Measurements from ENCODE around the gene ZMIZ1.

The ZMIZ1 gene

DNA sequence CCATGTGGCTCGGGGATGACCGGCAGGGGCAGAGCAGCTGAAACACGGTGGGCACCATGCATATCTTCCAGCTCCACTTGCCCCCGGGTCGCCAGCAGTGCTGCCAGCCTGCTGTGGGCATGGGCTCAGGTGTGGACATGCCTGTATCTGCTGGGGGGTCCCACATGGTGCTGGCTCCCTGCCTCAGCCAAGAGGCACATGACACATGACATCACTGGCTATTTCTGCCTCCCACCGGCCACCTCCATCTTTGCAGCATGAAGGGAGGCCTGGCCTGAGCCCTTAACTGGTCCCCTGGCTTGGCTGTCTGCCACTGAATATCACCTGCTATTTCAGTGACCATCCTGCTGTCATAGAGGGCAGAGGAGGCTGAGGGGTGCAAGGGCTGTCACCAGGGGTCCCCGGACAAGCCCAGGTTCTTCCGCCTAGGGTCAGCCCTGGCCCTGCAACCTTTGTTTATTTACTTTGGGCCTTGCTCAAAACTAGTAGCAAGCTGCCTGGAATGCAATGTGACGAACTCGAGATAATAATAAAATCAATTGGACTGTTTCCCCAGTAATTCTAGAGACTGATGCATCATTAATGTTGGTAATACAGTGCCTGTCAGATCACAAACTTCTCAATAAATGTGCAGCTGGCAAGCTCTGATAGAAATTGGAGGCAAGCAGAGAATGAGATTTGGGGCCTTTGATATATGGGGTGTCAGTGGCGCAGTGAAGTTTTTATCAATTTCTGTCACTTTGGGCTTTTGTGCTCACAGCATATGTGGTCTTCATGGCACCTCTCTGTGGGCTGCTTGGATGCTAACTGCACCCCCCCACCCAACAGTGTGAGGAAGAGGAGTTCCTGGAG is 28.5 kb downstream of the ZMIZ1 start:
- no peak for DNase-seq (ENCODE audit: low read depth)

DNA sequence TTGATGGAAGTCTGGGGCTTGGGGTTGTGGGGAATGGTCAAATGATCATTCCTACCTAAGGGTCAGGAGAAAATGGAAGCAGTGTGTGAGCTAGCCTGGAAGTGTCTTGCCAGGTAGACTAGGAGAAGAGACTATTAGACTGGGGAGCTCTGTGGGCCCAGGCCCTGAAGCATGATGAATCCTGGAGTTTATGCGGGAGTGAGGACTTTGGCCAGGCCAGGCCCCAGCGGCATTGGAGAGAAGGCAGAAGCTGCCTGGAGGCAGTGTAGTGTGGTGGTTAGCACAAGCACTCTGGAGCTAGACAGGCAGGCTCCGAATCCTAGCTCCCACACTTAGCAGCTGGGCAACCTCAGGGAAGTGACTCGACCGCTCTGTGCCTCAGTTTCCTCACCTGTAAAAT is 29.3 kb downstream of the ZMIZ1 start:
- no peak for DNase-seq (ENCODE audit: low read depth)

DNA sequence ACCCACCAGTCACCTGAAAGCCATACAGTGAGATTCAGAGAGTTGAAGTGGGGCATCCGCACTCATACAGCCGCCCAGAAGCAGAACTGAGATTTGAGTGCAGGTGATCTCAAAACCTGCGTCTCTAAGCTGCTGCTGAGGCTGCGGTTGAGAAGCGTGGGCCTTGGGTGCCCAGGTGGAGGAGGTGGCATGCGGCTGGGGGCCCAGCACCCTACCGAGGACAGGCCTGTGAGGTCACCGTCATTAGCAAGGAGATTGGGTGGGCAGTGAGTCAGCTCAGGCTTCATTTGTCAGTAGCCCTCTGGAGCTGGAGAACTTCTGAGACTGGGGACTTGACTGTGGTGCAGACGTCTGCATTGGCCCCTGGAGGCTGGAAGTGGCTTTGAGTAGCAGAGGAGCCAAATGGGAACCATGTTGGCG is 29.8 kb downstream of the ZMIZ1 start:
- no peak for DNase-seq (ENCODE audit: low read depth)

DNA sequence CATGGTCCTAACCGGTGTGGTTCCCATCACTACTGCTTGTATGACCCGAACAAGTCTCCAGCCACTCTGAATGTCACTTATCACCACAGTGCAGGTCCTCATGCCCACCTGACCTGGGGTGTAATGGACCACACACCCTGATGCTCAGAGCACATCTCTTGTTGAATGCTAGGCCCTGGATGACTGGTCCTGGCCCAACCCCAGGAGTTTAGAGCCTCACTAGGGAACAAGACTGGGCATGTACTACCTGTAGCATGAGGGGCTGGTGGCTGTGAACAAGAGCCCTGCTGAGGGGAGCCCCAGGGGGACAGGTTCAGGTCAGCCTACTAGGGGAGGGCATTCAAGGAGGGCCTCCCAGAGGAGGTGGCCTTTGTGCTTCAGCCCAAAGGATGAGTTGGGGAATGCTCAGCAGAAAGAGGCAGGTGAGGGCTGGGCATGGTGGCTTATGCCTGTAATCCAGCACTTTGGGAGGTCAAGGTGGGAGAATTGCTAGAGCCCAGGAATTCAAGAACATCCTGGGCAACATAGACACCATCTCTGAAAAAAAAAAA is 31.2 kb downstream of the ZMIZ1 start:
- DNase-seq (ENCODE audit: low read depth) = no peak

DNA sequence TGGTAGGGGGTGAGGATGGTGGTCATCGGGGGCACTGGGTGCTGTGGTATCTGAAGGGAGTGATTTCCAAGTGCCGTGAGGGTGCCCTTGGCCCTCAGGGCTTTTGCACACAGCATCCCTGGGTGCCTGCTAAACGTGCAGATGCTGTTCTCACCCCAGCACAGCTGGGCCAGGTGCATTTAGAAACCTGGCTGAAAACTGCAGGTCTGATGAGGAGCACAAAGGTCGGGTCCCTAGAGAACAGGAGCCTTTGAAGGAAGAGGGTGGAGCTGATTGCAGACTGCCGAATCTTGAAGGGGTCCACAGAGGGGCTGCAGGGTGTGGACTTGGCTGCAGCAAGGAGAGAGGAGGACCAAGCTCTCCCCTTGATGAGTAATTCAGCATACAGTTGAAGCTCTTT is 32.0 kb downstream of the ZMIZ1 start:
- DNase-seq (ENCODE audit: low read depth) = no peak

DNA sequence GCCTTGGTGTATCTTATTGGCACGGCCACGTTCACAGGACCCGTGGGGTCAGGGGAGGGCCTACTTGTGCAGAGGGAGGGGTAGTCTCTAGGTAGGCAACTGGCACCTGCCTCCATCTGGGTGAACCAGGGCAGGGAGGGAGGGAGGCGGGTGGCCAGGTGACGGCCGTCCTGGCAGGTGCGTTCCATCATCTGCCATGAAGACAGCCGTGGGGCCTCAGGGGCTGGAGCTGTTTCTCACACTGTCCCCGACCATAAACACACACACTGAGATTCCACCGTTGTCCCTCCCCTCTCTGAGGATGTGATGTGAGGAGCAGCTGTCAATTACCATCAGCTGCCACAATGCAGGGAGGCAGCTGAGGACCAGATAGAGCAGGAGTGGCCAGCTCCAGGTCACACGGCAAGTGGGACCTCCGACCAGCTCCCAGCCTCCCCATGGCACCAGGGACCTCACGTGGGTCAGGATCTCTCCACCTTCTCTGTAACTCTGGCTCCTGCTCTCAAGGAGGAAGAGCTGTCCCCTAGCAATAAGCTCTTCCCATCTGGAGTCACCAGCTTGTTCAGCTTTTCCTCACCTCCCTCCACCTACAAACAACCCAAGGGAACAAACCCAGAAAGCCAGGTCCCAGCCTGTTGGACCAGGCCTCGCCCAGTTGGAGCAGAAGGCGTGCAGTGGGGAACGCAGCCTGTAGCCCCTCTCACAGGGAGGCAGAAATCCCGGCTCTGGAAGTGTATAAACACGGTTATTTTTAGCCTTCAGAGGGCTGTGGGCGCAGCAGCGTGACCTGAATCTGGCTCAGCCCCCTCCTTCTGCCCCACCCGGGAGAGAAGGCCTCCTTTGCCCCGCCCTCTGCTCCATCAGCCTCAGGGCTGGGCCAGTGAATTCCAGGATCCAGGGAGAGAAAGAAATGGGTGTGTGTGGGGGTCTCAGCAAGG is 33.1 kb downstream of the ZMIZ1 start:
- no peak for DNase-seq (ENCODE audit: low read depth)

DNA sequence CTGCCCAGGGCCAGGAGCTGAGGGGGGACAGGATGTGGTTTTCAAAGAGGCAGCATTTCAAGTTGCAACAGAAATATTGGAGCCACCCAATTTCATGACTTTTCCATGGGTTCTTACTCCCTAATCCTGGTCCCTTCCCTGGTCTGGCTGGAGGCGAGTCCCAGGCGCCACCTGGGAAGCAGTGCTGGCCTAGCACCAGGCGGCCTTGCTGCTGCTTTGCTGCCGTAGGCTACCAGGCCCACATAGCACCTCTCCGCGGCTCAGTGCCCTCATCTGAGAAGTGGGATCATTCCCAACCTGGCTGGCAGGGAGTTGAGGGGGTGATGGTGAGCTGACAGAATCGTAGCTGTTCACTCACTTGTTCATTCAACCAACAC is 33.7 kb downstream of the ZMIZ1 start:
- no peak for DNase-seq (ENCODE audit: low read depth)

DNA sequence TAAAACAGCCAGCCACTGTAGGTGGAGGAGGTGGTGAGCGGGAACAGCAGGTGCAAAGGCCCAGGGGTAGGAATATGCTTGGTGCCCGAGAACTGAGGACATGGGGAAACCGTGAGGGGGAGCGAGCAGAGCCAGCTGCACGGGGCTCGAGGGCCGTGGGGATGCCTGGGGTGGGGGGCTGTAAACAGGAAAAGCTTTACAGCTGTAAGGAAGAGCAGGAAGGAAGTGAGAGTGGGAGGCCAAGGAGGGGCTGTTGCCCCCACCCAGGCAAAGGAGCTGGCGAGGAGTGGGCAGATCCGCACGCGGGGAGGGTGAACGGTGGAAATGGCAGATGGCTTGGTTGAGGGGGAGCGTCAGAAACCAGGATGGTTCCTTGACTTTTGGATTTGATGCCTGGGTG is 34.4 kb downstream of the ZMIZ1 start:
- DNase-seq (ENCODE audit: low read depth) = no peak

DNA sequence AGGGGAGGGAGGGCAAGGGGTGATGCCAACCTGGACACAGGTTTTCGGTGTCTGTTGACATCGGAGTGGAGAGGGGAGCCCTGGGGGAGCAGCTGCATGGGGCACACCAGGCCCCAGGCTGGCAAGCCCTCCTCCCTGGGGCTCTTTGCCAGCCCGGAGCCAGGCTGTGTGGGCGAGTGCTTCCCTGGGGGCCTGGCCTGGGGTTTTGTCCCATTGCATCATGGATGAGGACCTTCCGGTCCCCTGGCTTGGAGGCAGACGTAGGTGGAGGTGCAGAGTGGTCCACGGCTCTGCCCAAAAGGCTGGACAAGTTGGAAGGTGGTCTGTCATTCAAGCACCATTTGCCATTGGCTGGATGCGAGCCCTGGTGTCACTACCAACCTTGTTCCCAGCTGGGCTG is 34.8 kb downstream of the ZMIZ1 start:
- DNase-seq (ENCODE audit: low read depth) = no peak

DNA sequence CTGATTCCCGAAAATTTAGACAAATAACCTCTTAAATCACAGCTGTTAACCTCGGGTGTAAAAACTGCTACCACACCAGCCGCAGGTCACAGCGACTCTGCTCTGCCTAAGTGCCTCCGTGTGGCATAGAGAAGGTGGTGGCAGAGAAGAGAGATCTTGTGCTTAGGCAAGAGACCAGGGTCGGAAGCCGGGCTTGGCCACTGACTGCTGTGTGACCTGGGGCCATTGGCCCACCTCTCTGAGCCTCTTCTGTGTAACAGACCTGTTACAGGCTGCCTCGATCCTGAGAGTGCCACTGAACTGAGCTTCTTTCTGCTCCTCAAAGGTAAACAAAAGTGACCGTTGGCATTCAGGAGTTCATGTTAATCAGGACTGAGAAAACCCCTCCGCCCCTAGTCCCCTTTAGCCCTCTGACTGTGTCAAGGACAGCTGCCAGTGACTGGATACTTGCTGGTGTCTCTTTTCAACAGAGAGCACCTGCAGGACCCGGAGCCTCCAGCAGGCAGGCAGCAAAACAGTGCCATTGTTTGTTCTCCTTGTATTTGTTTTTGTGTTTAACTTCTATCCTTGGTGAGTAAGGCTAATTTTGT is 36.5 kb downstream of the ZMIZ1 start:
- no peak for DNase-seq (ENCODE audit: low read depth)

DNA sequence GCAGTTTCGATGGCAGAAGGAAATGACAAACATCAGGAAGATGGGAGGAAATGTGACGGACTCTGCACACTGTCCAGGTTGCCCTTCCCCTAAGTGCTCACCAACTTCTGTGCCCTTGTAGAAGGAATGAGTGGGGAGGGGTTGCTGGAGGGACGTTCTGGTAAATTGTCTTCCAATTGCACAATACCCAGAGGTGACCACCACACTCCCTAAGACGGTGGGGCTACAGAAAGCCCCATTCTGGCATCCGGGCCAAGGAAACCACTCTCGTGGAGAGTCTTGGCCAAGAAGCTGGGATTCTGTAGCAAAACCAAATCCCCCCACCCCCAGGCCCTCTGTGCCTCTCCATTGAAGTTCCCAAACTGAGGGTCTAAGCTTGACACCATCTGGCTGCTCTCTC is 37.1 kb downstream of the ZMIZ1 start:
- DNase-seq (ENCODE audit: low read depth) = no peak

DNA sequence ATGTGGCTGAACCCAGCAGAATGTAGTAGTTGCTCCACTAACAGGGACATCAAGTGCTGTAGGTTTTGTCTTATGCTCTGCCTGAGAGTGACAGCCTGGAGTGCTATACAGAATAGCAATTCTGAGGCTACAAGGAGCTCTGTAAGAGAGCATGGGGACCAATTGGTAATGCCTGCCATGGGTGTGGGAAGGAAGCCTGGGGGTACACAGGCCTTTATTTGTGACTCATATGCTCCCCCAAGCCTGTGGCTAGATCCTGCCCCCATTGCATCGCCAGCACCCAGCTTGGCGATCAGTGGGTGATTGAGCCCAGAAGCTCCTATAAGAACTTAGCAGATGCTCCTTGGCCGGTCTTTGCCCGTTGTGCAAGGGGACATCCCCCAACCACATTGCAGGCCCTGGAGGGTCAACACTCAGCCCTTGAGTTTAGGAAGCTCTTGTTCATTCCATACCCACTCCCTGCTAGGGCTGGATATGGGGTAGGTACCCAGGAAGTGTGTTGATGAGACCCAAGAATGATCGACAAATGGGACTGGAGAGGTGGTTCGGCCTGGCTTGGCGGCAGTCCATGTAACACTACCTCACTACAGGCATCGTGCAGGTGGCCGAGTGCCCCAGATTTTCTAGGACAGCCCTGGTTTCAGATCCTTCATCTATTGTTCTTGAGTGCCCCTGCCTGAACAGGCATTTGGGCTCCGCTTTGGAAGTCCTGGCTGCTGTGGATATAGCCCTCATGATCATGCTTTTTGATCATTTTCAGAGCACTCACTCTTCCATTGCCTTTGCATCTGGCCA is 37.7 kb downstream of the ZMIZ1 start:
- DNase-seq (ENCODE audit: low read depth) = no peak

DNA sequence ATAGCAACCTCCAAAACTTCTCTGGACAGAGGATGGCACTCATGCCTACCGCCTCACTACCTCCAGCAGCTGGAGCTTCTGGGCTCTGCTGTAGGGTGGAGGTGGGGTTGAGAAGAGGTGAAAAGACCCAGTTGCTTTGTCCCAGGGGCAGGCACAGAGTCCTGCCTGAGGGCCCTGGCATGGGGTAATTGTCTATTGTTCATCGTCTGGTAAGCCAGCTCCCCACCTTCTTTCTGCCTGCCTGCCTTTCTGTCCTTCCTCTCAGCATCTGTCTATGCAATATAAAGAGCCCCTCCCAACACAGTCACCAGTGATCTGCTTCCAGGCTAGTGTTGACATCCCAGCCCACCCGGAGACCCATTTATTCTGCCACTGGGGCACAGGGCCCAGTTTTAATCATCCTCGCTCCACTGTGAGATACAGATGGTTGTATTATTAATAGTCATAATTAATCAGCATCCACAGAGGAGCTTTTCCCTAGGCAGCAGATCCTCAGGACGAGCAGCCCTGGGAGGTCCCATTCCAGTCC is 39.0 kb downstream of the ZMIZ1 start:
- DNase-seq (ENCODE audit: low read depth) = no peak

DNA sequence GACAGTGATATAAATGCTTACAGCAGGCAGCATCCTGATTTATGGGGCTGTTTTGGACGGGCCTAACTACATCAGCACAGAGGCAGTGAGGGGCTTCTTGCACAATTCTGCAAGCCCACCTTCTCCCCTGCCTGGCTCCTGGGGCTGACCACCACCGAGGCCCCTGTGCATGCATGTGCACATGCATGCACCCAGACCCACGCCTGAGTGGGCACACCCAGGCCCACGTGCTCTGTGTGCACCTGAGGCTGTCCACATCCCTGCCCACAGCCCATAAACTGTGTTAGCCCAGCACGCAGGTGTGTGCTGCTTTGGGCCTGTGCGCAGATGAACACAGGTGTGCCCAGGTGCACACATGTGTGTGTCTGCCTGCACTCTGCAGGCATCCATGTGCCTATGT is 40.0 kb downstream of the ZMIZ1 start:
- no peak for DNase-seq (ENCODE audit: low read depth)

DNA sequence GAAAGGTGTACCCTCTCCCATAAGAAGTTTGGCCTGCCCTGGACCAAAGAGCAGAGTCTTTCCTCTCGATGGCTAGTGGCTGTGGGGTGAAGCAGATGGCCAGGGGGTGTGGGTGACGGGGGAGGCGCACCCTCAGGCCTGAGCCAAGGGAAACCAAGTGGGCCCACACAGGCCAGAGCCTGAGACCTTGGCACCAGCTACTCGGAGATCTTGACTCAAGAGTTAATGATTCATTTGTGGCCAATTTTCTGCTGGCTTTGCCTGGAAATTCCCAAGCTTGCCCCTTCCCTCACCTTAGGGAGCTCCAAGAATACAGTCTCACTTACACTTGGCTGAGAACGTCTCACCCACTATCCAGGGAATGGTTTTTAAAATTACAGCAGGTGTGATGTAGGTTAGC is 42.7 kb downstream of the ZMIZ1 start:
- no peak for DNase-seq (ENCODE audit: low read depth)

DNA sequence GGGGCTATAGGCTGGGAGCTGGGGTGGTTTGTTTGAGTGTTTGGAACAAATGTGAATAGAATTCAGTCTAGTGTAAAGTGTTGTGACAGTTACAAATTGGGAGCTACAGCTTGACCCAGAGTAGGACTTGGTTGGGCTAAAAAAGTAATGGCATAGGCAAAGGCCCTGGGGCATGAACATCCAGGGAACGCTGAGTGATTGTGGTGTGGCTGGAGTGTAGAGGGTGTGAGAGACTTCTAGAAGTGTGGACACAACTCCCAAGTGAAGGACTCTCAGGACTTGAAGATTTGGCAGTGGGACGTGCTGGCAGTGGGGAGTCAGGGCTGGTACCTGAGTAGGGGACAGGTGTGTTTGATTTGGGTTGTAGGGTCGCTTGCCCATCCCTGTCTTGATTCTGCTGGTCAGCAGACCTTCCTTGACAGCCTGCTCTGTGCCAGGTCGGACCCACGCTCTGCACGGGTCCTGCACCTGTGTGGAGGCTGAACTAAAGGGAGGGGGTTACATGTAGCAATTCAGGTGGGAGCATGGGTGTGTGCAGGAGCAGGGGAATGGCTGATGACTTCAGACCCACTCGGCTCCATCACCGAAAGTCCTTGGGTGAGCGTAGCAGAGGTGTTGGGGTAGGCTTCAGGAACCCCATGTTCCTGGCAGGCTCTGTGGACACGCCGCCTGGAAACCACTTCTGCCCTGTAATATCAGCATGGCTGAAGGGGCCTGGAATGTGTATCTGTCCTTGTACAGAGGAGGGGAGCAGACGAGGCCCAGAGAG is 43.3 kb downstream of the ZMIZ1 start:
- DNase-seq (ENCODE audit: low read depth) = no peak

DNA sequence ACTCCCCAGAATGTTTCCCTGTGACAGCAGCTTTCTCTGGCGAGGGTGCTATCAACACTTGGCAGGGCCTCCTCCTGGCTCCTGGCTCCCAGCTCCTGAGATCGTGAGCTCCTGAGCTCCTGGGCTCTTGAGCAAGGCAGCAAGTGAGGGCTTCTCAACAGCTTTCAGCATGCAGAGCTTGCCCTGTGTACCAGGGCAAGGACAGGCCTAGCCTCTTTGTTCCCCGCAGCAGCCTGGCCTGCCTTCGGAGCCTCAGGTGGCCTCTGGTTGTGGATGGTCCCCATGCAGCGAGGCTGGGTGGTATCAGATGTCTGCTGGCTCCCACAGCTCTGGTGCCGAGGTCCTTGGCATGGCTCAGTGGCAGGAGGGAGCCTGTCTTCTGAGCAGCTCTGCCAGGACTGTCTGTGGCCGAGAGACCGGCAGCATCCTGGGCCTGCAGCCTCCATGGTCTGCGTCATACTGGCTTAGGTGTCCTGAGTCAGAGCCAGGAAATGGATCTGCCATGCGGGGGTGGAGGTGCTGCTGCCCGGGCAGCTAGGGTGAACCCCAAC is 44.2 kb downstream of the ZMIZ1 start:
- no peak for DNase-seq (ENCODE audit: low read depth)

DNA sequence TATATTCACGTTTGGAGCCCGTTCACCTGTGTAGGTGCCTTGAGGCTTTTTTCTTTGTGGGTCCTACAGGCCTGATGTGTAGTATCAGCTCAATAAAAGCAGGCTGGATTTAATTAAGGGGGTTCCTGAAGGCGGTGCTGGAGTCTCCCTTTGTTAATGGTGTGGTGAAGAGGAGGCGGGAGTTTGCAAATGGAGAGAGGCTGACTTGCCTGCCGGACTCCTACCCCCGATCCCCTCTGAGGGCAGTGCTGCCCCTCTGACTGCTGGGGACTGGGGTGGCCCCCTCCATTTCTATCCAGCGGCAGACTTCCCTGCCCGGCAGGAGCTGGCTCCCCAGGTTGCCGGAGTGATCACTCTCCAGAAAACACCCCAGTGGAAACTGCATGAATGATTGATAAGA is 45.1 kb downstream of the ZMIZ1 start:
- no peak for DNase-seq (ENCODE audit: low read depth)

DNA sequence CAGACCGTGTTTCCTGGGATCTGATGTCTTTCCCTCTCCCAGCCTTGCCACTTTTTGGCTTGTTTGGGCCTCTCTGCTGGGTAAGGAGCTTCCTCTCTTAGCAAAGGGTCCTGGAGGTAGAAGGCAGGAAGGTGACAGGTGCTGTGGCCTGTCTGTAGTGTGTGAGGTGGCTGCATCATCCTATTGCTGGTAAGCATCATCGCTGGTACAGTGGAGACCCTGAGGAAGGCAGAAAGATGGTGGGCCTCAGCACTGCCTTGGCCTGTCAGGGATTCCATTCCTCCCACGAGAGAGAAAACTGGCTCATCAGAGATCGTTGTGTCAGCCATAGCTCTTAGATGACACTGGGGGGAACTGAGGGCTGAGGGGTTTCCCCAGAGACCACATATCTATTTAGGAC is 46.5 kb downstream of the ZMIZ1 start:
- no peak for DNase-seq (ENCODE audit: low read depth)

DNA sequence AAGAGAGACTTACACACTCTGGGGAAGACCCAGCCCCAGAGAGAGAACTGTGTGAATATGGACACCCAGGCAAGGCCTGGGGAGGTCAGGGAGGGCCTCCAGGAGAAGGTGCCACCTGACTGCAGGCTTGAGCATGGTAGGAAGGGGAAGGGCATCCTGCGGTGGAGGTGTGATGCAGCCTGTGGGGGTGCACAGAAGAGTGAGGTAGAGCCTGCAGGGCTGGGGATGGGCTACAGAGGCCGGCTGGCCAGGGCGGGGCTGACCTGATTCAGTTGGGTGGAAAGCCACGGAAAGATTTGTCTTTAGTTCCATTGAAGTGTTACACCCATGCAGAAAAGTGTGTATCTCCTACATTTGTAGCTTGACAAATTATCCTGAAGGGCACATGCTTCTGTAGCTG is 47.6 kb downstream of the ZMIZ1 start:
- DNase-seq (ENCODE audit: low read depth) = no peak
